ENCODE measurements around the gene OR1L1.

OR1L1 gene, protein sequence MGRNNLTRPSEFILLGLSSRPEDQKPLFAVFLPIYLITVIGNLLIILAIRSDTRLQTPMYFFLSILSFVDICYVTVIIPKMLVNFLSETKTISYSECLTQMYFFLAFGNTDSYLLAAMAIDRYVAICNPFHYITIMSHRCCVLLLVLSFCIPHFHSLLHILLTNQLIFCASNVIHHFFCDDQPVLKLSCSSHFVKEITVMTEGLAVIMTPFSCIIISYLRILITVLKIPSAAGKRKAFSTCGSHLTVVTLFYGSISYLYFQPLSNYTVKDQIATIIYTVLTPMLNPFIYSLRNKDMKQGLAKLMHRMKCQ

DNA sequence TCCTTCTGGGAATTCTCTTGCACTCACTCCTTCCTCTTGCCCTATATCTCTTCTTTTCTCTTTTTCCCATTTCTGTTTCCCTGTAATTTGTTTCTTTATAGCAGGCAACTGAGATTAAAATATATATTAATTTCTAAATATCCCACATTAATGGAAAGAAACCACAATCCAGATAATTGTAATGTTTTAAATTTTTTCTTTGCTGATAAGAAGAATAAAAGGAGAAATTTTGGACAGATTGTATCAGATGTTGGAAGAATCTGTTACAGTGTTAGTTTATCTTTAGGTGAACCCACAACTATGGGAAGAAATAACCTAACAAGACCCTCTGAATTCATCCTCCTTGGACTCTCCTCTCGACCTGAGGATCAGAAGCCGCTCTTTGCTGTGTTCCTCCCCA, at the start of gene OR1L1:
TSS of gene OR1L1 (plus strand) at position 301 of the 400 bp plus-strand sequence. CDS start at position 301, 0 bp downstream.
- Histone ChIP-seq H3K4me3 (ENCODE audit: insufficient read depth, low read length, poor library complexity, severe bottlenecking) (no peak within 1 kb of the TSS), H3K4me2 (ENCODE audit: low read depth, low read length, poor library complexity, severe bottlenecking) (no peak within 1 kb of the TSS), H3K27ac (ENCODE audit: low read depth, low read length) (no peak within 1 kb of the TSS), H3K27me3 (ENCODE audit: low read length) (no peaks in the 10 kb centered on the region), H3K79me2 (ENCODE audit: insufficient read depth, low read length) (no peaks in the 10 kb centered on the region), H4K20me1 (ENCODE audit: low read depth, low read length) (no peaks in the 10 kb centered on the region), H2AFZ (ENCODE audit: low read depth, low read length, severe bottlenecking) (no peak within 1 kb of the TSS), H3K36me3 (ENCODE audit: low read length) (no peaks in the 10 kb centered on the region), H3K9me3 (ENCODE audit: insufficient read depth, low read length) (no peaks in the 10 kb centered on the region), H3K9ac (ENCODE audit: low read length) (no peak within 1 kb of the TSS), H3K9me2 (replicated peaks; ENCODE audit: insufficient read depth, low read length) (no peaks in the 10 kb centered on the region), H3F3A (ENCODE audit: insufficient read depth) (no peaks in the 10 kb centered on the region)
- TF ChIP-seq EZH2phosphoT487 (conservative IDR thresholded peaks at IDR 0.05; ENCODE audit: low read length), result no peak
- TF ChIP-seq, protein P1, sequence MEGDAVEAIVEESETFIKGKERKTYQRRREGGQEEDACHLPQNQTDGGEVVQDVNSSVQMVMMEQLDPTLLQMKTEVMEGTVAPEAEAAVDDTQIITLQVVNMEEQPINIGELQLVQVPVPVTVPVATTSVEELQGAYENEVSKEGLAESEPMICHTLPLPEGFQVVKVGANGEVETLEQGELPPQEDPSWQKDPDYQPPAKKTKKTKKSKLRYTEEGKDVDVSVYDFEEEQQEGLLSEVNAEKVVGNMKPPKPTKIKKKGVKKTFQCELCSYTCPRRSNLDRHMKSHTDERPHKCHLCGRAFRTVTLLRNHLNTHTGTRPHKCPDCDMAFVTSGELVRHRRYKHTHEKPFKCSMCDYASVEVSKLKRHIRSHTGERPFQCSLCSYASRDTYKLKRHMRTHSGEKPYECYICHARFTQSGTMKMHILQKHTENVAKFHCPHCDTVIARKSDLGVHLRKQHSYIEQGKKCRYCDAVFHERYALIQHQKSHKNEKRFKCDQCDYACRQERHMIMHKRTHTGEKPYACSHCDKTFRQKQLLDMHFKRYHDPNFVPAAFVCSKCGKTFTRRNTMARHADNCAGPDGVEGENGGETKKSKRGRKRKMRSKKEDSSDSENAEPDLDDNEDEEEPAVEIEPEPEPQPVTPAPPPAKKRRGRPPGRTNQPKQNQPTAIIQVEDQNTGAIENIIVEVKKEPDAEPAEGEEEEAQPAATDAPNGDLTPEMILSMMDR (IDR thresholded peaks at IDR 0.05; ENCODE audit: insufficient read depth, low read length, poor library complexity, severe bottlenecking), result no peak

DNA sequence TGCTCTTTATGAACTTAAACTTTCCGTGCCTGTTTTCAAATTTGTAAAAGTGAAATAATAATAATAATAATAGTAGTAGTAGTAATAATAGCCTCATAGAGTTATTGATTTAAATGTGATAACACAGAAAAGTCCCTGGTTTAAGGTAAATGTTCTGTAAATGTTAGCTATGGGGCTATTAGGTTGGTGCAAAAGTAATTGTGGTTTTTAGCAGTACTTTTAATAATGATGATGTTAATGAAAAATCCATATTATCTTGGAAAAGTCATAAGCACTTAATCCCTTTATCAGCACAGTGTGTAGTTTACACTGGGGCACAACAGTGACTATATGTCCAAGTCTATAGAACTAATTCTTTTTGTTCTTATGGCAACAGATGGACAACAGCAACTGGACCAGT, 47.2 kb upstream of the OR1L1 start, which contains the start of gene OR1Q1:
TSS of gene OR1Q1 (plus strand) at position 377 of the 400 bp plus-strand sequence. CDS start at position 377, 0 bp downstream.
- Histone ChIP-seq H3K4me2 (ENCODE audit: low read depth, low read length, poor library complexity, severe bottlenecking) (no peak within 1 kb of the TSS), H3K9me3 (ENCODE audit: insufficient read depth, low read length) (no peaks in the 10 kb centered on the region), H3K9ac (ENCODE audit: low read length) (no peak within 1 kb of the TSS), H3K27me3 (ENCODE audit: low read length) (no peaks in the 10 kb centered on the region), H2AFZ (ENCODE audit: low read depth, low read length, severe bottlenecking) (no peak within 1 kb of the TSS), H3F3A (ENCODE audit: insufficient read depth) (no peaks in the 10 kb centered on the region), H4K20me1 (ENCODE audit: low read depth, low read length) (no peaks in the 10 kb centered on the region), H3K79me2 (ENCODE audit: insufficient read depth, low read length) (no peaks in the 10 kb centered on the region), H3K9me2 (replicated peaks; ENCODE audit: insufficient read depth, low read length) (no peaks in the 10 kb centered on the region), H3K27ac (ENCODE audit: low read depth, low read length) (no peak within 1 kb of the TSS), H3K4me3 (ENCODE audit: insufficient read depth, low read length, poor library complexity, severe bottlenecking) (no peak within 1 kb of the TSS), H3K36me3 (ENCODE audit: low read length) (no peaks in the 10 kb centered on the region)
- TF ChIP-seq, protein P1 (IDR thresholded peaks at IDR 0.05; ENCODE audit: insufficient read depth, low read length, poor library complexity, severe bottlenecking), result no peak
- TF ChIP-seq EZH2phosphoT487 (conservative IDR thresholded peaks at IDR 0.05; ENCODE audit: low read length), result no peak

DNA sequence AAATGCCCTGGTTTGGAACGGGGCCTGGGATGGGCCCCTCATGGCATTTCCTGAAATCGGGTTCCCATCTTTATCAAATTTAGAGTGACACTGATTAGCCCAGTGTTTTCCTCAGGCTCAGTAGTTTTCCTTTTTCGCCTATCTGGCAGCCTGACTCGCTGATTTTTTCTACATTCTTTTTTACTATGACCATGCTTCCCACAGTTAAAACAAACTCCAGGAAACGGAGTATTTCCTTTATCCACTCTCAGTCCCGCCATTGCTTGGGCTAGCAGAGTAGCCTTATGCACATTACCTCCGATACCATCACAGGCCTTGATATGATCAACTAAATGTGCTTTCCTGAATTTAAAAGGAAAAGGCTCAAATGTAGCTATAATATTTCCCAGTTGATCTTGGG, 41.5 kb upstream of the OR1L1 start:
- Histone ChIP-seq H3K4me2 (ENCODE audit: low read depth, low read length, poor library complexity, severe bottlenecking) (no peak overlapping the region), H3K9ac (ENCODE audit: low read length) (no peak overlapping the region), H3K27ac (ENCODE audit: low read depth, low read length) (no peak overlapping the region), H3K27me3 (ENCODE audit: low read length) (no peaks in the 10 kb centered on the region), H4K20me1 (ENCODE audit: low read depth, low read length) (no peaks in the 10 kb centered on the region), H2AFZ (ENCODE audit: low read depth, low read length, severe bottlenecking) (no peak overlapping the region), H3K9me3 (ENCODE audit: insufficient read depth, low read length) (no peaks in the 10 kb centered on the region), H3F3A (ENCODE audit: insufficient read depth) (no peaks in the 10 kb centered on the region), H3K4me3 (ENCODE audit: insufficient read depth, low read length, poor library complexity, severe bottlenecking) (no peak overlapping the region), H3K79me2 (ENCODE audit: insufficient read depth, low read length) (no peaks in the 10 kb centered on the region), H3K9me2 (replicated peaks; ENCODE audit: insufficient read depth, low read length) (no peaks in the 10 kb centered on the region), H3K36me3 (ENCODE audit: low read length) (no peaks in the 10 kb centered on the region)
- no peak for TF ChIP-seq EZH2phosphoT487 (conservative IDR thresholded peaks at IDR 0.05; ENCODE audit: low read length)
- TF ChIP-seq, protein P1 (IDR thresholded peaks at IDR 0.05; ENCODE audit: insufficient read depth, low read length, poor library complexity, severe bottlenecking), result no peak

Data from SU-DHL-6 (cell line).